LoVo (cell line): ENCODE measurements around the gene ALS2CL.

Experiments
- DNase-seq: peaks from one replicate; pipeline ENCODE4 v3.0.0-alpha.2; 2016; ENCODE audit warnings: low spot score

The ALS2CL gene

DNA sequence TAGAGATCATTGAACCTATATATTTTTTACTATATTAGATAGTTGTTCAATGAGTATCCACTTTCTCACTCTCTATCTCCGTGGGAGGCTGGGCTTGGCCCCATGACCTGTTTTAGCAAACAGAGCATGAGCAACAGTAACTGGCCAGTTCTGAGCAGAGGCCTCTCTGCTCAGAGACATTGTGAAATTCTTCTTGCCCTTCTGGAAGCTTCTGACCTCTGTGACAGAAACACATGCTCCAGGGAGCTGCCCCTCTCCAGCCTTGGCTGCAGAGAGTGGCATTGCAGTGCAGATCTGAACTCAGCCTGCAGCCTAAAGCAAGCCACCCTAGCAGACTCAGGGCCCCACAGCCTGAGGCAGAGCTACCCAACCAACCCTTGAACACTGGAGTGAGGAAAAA, 60.7 kb downstream of the ALS2CL start:
- DNase-seq, result no peak

DNA sequence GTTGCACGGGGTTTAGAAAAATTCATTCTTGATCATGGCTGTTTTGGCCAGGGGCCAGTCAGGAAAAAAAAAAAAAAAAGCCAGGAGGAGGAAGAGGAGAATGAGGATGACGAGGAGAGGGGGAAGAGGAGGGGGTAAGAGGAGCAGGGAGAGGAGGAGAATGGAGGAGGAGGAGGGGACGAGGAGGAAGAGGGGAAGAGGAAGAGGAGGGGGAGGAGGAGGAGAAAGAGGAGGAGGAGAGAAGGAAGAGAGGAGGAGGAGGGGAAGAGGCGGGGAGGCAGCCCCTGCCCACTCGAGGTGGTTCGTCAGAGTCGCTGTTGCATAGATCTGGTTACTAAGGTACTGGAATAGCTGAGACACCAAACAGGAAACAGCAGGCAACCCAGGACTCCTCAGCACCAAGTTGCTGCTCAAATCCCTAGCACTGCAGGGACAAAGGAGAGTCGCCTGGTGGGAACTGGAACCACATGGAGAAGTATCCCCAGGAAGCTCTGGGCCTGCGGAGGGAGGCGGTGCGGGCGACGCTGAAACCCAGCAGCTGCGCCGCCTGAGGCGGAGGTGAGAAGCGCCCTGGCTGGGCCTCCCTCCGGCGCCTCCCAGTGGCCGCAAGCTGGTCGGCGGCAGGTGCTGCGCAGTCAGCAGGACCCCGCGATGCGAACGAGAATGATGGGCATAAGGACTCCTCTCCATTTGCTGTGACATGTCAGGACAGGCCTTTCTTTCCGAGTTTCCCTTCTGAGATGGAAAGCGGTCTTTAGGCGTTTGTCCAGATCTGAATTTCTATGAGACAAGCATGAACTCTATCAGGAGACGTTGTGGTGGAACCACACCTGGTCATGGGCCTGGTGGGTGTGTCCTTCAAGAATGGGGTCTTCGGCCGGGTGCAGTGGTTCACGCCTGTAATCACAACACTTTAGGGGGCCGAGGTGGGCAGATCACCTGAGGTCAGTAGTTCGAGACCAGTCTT, 63.6 kb downstream of the ALS2CL start:
- DNase-seq, result peak; percentile 36

- DNase-seq, result no peak
Measured at GRCh38 chr3:46628901-46629369, 64.5 kb downstream of the ALS2CL start.

- DNase-seq, result no peak
Measured at GRCh38 chr3:46627078-46627477, 66.4 kb downstream of the ALS2CL start.

DNA sequence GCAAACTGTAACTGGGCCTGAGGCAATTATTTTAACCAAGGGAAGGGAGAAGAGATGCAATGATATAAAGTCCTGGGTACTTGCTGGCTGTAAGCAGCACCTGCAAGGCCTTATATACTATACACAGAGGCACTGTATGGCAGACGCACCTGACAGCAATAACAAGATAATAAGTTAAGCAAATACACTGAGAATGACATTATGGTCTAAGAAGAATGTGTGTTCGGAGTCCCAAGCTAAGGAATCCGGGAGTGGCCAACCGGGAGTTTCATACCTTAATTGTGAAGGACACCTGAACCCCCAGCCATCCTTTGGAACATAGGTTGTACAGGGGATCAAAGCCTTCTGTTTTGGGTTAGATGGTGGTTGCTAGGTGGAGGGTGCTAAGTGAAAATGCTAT, 67.4 kb downstream of the ALS2CL start:
- DNase-seq, result peak; percentile 23

- DNase-seq, result no peak
Measured at GRCh38 chr3:46624975-46625490, 68.4 kb downstream of the ALS2CL start.

DNA sequence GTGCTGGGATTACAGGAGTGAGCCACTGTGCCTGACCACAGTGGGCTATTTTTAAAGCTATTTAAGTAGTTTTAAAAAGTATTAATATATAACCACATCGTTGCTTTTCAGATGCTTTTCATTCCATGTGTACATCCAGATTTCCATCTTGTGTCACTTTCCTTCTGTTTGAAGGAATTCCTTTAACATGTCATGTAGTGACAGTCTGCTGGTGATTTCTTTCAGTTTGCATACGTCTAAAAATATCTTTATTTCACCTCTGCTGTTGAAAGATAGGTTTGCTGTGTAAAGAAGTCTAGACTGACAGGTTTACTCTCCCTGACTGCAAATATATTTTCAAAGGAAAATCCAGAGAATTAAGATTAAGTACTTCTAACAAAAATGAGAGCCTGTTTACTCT, 68.9 kb downstream of the ALS2CL start:
- DNase-seq, result no peak

DNA sequence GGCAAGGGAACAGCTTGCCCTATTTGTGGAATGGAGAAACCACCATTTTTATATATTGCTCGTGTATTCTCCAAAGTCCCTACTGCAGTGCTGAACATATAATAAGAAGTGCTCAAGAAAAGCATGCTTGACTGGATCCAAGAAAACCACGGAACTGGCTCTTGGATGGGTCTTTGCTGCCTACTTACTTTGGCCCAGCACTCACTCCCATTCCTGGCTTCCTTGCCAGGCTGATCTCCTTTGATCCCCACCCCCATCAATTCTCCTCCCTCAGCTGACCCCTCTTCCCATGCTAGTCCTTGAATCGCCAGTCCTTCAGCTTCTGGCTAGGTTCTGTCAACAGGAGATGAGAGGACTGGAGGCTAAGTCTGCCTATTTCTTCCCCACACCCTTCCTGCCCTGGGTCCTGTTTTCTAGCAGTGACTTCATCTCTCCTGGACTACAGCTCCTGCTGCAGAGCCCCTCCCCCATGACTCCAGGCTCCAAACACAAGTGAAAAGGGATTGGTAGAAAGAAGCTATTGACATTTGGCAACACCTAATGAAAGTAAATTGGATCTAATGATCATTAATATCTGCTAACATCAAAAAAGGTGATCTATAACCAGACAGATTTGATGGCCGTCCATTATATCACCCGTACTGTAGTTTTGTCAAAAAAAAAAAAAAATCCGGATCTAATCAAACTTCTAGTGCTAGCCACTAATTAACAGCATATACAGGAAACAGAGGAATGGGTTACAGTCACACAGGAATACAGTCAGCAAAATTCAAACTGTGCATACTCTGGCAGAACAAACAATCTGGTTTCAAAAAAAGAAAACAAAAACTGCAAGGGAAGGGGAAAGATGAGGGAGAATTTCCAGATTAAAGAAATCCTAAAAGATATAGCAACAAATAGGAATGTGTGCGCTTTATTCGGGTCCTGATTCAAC, 73.4 kb downstream of the ALS2CL start:
- DNase-seq, result no peak
